GM21390 (cell line): ENCODE data around the gene SF1.
"Not testable (repeated sequence)": the region's sequence is repeated elsewhere in the genome, so short reads cannot be mapped to it uniquely, and the experiment has no call there.

Source experiments
- ATAC-seq: cut with Tn5 transposase; IDR thresholded peaks from one replicate; pipeline ENCODE4 v1.9.1; 2021; ENCODE audit not compliant: unreplicated experiment

SF1 gene

GRCh38 chr11:64778473-64779298, at the start of gene SF1:
Gene SF1 (minus strand): TSS chr11:64778542. CDS start chr11:64778392, 150 bp downstream.
- ATAC-seq, result peak; percentile 75

GRCh38 chr11:64827451-64827839, 49.1 kb upstream of the SF1 start:
- no peak for ATAC-seq

- ATAC-seq, result no peak
Measured at GRCh38 chr11:64826578-64827450, 48.5 kb upstream of the SF1 start.

GRCh38 chr11:64826062-64826461, 47.7 kb upstream of the SF1 start:
- ATAC-seq, result no peak

- no peak for ATAC-seq
Measured at GRCh38 chr11:64823568-64824119, 45.3 kb upstream of the SF1 start.

- no peak for ATAC-seq
Measured at GRCh38 chr11:64817476-64817875, 39.1 kb upstream of the SF1 start.

- not testable (repeated sequence) for ATAC-seq
Measured at GRCh38 chr11:64815433-64815832, 37.1 kb upstream of the SF1 start.

GRCh38 chr11:64814712-64815187, 36.4 kb upstream of the SF1 start:
- peak; percentile 58 for ATAC-seq

- ATAC-seq, result no peak
Measured at GRCh38 chr11:64813826-64814225, 35.5 kb upstream of the SF1 start.

GRCh38 chr11:64810891-64811272, 32.5 kb upstream of the SF1 start:
- no peak for ATAC-seq

GRCh38 chr11:64810271-64810890, 32.0 kb upstream of the SF1 start, which contains the start of gene MEN1:
Gene MEN1 (minus strand): TSS chr11:64810551. CDS start chr11:64810109, 442 bp downstream.
- ATAC-seq, result no peak

GRCh38 chr11:64809781-64810241, 31.5 kb upstream of the SF1 start:
- no peak for ATAC-seq

GRCh38 chr11:64805481-64805880, 27.1 kb upstream of the SF1 start:
- no peak for ATAC-seq

GRCh38 chr11:64804346-64805210, 26.2 kb upstream of the SF1 start:
- ATAC-seq, result no peak

GRCh38 chr11:64803846-64804345, 25.6 kb upstream of the SF1 start:
- ATAC-seq, result no peak

- ATAC-seq, result peak; percentile 50
Measured at GRCh38 chr11:64803158-64803845, 25.0 kb upstream of the SF1 start, which contains the start of gene MAP4K2. Gene MAP4K2 (minus strand): TSS chr11:64803214. CDS start chr11:64803149, 65 bp downstream.

- ATAC-seq, result peak; percentile 3
Measured at GRCh38 chr11:64802370-64803157, 24.2 kb upstream of the SF1 start.
